Muscle of arm (tissue), 12 donors: ENCODE data around the gene MXD1. TPM values are rescaled to one million over a fixed set of nuclear protein-coding genes. Genes with fewer than 3 reads are reported as not detected.

Experiments
- DNase-seq: peaks from one replicate; pipeline ENCODE4 v3.0.0-alpha.2; 2013
- polyA plus RNA-seq, 12 donors: library from polyadenylated mRNA; unstranded; fragments of 120-200 nt; gene quantifications; one replicate each; pipeline ENCODE4 v1.2.1, GENCODE V29; 2013; ENCODE audit not compliant: insufficient read length in 12 of 12

Gene MXD1
- polyA plus RNA-seq, 12 donors: 3.9 to 9.6 (median 6.1) TPM; not detected in 1

DNA sequence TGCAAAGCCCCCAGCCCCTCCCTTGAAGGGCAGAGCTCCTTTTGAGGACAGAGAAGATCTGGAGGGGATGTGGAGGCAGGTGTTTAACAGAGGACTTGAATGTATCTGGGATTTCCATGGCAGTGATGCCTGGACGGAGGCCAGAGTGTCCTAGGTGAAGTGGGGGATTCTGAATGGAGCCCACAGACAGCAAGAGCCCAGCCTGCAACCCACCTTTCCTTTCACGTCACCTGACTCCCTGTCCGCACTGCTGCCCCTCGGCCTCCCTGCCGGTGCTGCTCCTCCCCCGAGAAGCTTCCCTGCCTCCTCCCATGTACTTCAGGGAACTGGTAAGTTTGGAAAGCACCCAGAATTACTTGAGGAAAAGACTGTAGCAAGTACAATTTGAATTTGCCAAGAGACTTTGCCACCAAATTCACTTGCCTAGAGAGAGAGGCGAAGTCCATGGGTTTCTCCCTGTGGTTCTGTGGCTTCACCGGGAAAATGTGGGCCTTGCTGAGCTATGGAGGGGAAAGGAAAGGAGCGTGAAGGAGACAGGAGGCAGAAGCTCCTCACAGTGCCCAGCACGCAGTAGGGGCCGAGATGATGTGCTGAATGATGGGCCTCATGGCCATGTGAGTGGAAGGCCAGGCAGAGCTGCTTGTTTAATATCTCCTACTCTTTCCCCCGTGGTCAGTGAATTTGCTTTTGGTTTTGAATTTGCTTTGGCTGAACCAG is 60.4 kb downstream of the MXD1 start:
- DNase-seq: no peak

DNA sequence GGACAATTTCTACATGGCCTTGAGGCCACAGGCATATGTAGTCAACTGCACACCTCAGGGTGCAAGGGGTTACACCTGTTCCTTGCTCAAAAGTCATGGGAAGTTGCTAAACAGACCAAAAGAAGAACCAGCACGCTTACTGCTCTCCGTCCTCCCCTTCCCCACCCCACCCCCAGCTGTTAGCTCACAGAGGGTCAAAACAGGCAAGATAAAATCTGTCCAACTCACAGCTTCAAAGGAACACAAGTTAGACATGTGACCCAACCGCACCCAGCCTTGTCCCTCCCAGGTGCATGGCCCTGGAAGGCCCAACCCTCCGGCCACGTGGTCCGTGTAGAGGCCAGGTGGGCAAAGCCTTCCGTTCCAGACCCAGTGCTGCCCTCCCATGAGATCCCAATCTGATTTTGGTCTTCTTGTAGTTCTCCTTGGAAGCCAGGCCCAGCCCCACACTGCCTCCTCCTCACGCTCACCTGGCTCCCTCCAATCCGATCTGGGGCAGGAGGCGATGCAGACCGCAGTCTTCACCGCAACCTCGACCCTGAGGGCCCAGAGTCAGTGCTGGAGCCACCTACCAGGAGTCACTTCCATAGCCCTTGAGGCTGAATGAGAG is 61.0 kb downstream of the MXD1 start:
- no peak for DNase-seq

DNA sequence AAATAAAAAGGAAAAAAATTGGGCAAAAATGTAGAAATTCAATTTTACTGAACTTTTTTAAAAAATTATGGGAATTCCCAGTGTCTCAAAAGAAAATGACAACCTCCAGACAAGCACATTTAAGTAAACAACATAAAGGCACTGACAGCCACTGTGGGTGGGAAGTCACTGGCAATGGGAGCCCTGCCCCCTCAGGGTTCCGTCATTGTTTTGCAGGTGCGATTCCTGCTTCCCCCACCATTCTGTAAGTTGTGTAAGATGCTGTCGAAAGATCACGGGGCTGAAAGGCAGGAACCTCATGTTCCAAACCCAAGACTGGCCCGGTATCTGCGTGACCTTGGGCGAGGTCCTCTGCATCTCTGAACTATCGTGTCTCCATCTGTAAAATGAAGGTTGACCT is 62.3 kb downstream of the MXD1 start:
- no peak for DNase-seq

DNA sequence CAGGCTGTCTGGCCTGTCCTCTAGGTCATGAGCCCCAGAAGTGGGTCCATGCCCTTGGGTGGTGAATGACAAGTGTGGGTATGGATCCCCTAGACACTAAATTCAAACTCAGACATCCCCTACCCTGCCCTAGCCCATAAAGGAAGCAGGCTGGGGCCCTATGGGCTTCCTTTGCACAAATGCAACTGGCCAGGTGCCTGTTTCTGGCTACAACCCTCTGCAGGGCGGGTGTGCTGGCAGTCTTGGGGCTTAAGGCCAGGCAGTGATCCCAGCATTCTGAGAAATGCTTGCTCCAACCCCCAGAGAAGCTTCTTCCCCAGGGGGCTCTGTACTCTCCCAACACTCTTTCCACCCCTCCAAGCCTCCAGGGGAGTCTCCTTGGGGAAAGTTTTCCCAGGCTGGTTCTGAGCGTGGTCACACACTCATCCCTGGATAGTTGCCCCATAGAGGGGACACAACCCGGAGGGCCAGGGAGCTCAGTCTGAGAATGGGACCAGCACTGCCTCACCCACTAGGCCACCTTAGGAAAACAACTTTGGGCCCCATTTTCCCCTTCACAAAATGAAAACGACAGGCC is 63.1 kb downstream of the MXD1 start:
- DNase-seq: no peak

DNA sequence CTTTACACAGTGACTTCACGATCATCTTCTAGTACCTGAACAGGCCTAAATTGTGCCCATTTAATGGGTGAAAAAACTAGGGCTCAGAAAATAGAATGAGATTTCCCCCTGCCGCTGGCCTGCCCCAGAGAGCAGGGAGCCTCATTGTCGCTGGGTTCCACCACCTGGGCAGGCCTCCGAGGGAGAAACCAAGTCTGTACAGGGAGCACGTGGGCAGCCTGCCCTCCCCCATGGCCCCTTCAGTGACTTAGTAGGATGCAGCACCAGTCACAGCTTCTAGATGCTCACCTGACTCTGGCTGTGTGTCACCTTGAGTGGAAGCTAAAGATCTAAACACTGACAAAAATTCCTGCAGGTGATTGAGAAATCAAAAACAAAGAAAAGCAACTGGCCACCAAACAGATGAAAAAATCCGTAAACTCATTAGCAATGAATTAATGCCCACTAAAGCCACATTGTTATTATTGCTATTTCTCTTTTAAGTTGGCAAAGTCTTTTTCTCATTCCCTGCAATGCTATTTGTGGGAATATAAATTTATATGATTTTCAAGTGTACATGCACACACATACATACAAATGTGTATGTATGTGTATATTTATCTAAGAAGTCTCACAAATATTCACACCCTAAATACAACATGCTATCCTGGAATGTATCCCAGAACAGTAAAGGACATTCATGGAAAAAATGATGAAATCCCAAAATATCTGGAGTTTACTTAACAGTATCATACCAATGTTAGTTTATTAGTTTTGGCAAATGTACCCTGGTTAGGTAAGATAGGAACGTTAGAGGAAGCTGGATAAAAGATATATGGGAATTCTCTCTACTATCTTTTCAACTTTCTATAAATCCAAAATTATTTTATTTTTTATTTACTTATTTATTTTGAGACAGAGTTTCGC is 65.2 kb downstream of the MXD1 start:
- no peak for DNase-seq

DNA sequence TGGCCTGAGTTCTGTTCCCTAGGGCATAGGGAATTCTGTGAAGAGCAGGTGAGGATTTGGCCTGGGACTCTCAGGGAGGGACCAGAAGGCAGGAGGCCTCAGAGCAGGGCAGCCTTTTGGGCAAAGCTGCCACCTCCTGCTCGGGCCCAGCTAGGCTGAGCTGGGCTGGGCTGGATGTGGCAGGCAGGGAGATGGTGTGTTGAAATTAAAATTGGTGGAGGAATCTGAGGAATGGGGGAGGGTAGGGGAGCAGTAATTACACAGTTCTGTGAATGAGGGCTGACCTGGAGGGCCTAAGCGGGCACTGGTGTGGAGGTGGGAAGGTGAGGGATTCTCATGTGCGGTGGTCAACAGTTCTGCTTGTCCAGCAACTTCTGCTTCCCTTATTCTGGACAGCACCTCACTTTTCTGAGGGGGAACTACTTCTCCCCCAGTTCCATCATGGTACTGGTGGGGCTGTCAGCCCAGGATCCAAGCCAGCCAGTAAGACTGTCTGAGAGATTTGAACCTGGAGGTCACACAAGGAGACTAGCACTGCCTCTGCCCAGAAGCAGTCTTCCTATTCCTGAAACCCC is 68.6 kb downstream of the MXD1 start:
- DNase-seq: no peak

DNA sequence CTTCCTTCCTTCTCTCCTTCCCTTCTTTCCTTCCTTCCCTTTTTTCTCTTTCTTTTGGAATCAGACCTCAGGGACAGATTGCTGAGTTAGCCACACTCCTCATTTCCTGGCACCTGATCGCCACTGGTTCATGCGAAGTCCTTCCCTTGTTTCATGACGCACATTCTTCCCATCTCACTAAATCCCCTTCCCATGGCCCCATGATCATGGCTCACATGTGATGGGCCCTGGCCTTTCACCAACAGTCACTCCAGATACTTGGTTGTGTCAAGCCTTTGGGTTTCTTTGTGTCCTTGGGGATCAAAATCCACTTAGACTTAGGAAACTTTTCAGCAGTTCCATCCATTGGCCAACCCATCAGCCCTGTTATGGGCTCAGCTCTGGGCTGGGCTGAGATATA is 70.3 kb downstream of the MXD1 start:
- DNase-seq: no peak

DNA sequence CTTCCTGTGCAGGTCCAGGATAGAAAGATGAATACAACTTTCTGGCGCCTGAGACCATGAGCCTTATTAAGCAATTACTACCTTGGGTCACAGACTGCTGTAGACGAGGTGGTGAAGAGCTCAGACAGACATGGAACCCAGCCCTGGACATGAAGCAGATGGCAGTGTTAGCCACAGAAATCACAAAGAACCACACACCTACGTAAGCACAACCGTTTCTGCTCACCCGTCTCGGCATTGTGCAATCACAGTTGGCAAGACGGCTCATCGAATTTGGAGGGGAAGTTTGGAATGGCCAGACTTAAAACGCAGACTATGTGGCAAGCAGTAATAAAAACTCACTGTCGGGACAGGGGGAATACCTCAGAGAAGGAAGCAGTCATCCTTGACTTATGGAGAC is 70.8 kb downstream of the MXD1 start:
- DNase-seq: peak; percentile 20

DNA sequence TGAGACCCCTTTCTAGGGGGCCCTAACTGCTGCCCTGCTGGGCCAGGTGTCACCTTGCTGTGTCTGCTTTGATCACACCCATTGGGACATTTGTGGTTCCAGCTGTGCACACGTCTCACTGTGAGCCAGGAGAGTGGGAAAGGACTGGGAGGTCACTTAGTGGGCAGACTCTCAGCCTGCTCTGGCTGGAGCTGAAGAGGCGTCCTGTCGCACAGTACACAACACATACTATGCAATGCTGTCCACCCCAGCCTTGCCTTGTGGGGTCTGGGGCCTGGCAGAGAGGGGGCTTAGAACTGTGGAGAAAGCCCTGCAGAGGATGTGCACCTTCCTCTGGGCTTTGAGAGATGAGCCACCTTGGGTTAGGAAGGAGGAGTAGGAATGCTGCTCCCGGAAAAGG is 71.8 kb downstream of the MXD1 start:
- DNase-seq: no peak

DNA sequence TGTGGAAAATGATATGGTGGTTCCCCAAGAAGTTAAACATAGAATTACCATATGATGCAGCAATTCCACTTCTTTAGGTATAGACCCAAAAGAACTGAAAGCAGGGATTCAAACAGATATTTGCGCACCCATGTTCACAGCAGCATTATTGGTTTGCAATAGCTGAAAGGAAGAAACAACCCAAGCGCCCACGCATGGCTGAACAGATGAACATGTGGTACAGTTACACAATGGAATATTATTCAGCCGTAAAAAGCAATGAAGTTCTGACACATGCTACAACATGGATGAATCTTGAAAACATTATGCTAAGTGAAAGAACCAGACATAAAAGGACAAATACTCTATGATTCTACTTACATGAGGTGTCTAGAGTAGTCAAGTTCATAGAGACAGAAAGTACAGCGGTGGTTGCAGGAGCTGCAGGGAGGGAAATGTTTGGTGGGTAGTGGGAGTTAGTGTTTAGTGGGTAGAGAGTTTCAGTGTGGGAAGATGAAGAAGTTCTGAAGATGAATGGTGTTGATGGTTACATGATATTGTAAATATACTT is 73.3 kb downstream of the MXD1 start:
- DNase-seq: no peak

DNA sequence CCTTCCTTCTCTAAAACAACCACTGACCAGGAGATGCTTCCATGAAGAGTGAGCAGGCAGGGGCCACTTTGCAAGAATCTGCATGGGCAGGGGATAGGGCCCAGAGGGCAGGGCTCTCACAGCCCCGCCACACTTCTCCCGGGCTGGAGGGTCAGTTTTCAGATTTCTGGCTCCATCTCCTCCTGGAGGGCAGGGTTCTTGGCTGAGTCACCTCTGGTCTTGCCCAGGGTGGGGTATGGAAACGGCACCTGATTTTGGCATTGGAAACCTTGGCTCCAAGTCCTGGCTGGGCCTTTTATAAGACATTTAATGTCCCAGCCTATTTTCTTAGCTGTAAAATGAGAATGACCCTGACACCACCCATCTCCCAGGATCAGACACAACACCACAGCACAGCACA is 74.1 kb downstream of the MXD1 start:
- DNase-seq: no peak

DNA sequence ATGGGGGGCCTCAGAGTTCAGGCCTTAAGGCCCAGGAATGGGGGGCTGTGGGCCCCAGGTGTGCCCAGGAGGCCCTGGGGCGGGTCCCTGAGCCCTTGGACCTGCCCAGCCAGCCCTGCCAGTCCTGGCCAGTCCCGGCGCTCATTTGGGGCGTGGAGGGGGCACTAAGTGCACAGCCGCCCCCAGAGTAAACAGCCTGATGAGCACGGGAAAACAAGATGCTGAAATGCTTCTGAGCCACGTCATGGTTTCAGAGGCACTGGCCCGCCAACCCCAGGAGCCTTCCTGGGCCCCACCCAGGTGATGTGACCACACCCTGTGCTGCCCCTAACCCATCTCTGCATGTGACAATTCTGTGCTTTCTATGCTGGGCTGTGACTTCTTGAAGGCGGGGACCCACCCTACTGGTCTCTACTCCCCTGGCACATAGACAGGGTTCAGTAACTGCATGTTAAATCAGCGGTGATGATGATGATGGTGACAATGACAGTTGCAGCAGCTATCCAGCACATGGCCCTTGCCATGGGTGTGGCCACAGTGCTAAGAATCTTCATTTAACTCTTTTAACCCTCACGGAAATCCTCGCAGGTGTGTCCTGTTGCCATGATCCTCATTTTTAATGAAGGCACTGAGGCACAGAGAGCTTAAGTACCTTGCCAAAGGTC is 74.7 kb downstream of the MXD1 start:
- no peak for DNase-seq

Other genes starting within 250 kb of the MXD1 start
- 10 to 100 TPM in 11 of 12 donors, not detected in 1; 24.0 to 68.2 (median 29.4) TPM for gene ANXA4, start 173.0 kb upstream of the MXD1 start, polyA plus RNA-seq
- 10 to 100 TPM in 9 of 12 donors, 1 to 10 TPM in 2, not detected in 1; 9.5 to 19.4 (median 11.4) TPM for gene GMCL1, start 85.4 kb upstream of the MXD1 start, polyA plus RNA-seq
- 100 to 1,000 TPM in 1 of 12 donors, 10 to 100 TPM in 10, not detected in 1; 63.4 to 118 (median 71.4) TPM for gene SNRNP27, start 21.2 kb upstream of the MXD1 start, polyA plus RNA-seq
- gene ASPRV1, start 46.5 kb downstream of the MXD1 start, polyA plus RNA-seq: 1 to 10 TPM in 10 of 12 donors, not detected in 2; 1.6 to 4.6 (median 2.8) TPM
- 100 to 1,000 TPM in 11 of 12 donors, not detected in 1; 201 to 310 (median 264) TPM for gene PCBP1, start 172.4 kb downstream of the MXD1 start, polyA plus RNA-seq